GM18519 (cell line): ENCODE measurements around the gene ILF3.
"Not testable (repeated sequence)": the region's sequence is repeated elsewhere in the genome, so short reads cannot be mapped to it uniquely, and the experiment has no call there.

ENCODE experiments used
- ATAC-seq: cut with Tn5 transposase; IDR thresholded peaks from one replicate; pipeline ENCODE4 v1.9.1; 2021; ENCODE audit warnings: mild to moderate bottlenecking, moderate library complexity; ENCODE audit not compliant: unreplicated experiment, low FRiP score

Gene ILF3

GRCh38 chr19:10670876-10671804, 17.0 kb downstream of the ILF3 start:
- ATAC-seq, result no peak

DNA sequence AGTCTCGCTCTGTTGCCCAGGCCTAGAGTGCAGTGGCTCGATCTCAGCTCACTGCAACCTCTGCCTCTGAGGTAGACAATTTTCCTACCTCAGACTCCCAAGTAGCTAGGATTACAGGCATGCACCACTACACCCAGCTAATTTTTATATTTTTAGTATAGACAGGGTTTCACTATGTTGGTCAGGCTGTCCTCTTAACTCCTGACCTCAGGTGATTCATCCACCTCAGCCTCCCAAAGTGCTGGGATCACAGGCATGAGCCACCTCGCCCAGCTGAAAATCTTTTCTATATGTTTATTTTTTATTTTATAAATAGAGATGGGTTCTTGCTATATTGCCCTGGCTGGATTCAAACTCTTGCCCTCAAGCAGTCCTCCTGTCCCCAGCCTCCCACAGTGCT, 17.8 kb downstream of the ILF3 start:
- ATAC-seq, result not testable (repeated sequence)

DNA sequence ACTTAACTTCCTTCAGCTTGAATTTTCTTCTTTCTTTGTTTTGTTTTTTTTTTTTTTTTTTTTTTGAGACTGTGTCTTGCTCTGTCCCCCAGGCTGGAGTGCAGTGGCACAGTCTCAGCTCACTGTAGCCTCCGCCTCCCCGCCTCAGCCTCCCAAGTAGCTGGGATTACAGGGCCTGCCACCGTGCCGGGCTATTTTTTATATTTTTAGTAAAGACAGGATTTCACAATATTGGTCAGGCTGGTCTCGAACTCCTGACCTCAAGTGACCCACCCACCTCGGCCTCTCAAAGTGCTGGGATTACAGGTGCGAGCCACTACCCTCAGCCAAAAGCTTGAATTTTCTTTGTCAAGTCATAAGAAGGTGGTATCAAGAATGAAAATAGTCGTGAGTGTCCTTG, 21.1 kb downstream of the ILF3 start:
- not testable (repeated sequence) for ATAC-seq

GRCh38 chr19:10677751-10678150, 23.6 kb downstream of the ILF3 start:
- ATAC-seq, result no peak

DNA sequence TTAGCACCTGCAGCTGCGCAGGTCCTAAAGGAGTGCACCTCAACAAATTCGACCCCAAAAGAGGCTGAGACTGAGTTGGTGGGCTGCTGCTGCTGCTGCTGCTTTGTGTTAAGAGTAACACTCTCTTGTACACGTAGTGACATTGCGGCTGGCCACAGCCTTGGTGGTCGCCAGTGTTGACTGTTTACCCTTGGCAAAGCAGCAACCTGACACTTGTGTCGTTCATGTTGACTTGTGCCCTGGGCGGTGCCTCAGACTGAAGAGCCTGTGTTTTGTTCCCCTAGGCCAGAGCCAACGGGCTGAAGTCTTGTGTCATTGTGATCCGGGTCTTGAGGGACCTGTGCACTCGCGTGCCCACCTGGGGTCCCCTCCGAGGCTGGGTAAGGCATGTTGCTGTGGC, 24.7 kb downstream of the ILF3 start:
- no peak for ATAC-seq

- ATAC-seq, result no peak
Observed at GRCh38 chr19:10679743-10680142, 25.6 kb downstream of the ILF3 start.

DNA sequence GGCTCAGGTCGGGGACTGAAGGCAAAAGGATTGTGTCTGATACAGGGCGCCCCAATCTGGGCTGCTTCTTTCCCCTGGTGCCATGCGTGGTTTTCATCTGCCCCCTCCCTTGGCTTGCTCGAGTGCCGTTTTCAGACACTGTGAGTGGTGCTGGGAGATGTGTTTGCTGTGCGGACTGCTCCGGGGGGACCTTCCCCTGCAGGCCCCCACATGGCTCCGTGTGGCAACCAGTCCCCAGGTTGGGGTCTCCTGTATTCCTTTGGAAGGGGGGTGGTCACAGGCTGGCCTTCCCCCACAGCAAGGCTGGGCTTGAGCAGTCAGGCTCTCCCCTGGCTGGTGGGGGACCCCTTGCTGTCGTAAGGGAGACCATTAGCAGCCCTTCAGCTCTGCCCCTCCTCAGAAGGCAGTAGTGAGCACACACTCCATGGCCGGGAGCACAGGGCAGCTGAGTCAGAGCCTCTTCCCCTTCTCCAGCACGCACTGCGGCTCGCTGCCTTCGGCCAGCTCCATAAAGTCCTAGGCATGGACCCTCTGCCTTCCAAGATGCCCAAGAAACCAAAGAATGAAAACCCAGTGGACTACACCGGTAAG, 26.5 kb downstream of the ILF3 start:
- ATAC-seq, result no peak

DNA sequence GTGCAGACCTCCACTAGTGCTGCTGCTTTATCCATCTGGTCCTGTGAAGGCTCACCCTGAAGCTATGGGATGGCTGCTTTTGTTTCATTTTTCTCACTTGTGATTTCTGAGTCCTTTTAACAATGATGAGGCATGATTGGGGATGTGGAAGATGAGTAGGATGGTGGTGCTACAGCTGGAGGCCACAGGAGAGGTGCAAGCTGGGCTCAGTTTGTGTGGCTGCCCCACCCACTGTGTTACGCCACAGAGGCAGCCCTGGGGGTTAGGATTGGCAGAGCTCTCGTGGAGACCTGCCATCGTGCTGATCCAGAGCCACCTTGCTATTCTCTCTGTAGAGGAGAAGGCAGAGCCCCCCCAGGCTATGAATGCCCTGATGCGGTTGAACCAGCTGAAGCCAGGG, 27.5 kb downstream of the ILF3 start:
- no peak for ATAC-seq

DNA sequence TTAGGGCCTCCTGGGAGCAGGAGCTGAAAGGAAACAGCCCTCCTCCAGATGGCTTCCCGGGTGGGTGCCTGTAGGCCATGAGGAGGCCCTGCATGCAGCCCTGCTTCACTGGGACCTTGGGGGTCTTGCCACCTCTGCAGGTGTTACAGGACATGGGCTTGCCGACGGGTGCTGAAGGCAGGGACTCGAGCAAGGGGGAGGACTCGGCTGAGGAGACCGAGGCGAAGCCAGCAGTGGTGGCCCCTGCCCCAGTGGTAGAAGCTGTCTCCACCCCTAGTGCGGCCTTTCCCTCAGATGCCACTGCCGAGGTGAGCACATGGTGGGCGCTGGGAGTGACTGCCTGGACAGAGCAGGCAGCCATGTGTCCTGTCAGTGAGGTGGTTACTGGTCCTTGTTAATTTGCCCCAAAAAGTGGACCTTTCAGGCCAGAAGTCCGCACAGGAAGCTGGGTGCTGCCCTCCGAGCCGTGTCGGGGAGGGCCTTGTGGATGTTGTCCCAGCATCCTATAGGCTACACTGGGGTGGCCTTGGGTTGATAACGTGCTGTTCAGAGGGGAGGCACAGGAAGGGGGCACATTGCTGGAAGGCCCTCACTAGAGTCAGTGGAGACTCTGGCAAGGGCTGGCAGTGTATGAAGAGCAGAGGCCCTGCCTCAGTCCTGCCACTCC, 28.4 kb downstream of the ILF3 start:
- no peak for ATAC-seq

DNA sequence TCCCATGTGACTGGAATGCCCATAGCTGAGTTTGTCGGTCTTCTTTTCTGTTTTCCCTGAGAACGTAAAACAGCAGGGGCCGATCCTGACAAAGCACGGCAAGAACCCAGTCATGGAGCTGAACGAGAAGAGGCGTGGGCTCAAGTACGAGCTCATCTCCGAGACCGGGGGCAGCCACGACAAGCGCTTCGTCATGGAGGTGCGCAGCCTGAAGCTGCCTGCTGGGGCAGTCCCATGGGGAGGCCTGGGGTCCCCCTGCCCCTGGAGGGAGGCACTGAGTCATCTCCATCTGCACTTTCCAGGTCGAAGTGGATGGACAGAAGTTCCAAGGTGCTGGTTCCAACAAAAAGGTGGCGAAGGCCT, 28.9 kb downstream of the ILF3 start:
- ATAC-seq, result no peak

- ATAC-seq, result no peak
Observed at GRCh38 chr19:10683582-10683981, 29.4 kb downstream of the ILF3 start.

DNA sequence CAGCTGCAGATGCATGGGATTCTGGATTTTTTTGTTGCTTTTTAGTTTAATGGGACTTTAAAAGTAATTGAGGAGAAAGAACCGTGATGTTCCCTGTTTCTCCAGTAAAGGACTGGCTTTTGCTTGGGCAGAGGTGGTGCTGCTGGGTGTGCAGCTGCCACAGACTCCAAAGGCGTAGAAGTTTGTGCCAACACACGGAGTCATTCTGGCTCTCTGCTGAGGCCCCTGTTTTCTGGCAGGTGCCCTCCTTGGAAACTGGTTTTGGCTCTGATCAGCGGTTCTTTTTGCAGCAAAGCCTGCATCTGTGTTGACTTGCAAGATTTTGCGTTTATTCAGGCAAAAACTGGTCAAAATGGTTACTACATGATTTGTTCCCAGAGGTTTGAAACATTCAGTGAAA, 31.1 kb downstream of the ILF3 start:
- no peak for ATAC-seq

GRCh38 chr19:10686193-10686592, 32.0 kb downstream of the ILF3 start:
- no peak for ATAC-seq

DNA sequence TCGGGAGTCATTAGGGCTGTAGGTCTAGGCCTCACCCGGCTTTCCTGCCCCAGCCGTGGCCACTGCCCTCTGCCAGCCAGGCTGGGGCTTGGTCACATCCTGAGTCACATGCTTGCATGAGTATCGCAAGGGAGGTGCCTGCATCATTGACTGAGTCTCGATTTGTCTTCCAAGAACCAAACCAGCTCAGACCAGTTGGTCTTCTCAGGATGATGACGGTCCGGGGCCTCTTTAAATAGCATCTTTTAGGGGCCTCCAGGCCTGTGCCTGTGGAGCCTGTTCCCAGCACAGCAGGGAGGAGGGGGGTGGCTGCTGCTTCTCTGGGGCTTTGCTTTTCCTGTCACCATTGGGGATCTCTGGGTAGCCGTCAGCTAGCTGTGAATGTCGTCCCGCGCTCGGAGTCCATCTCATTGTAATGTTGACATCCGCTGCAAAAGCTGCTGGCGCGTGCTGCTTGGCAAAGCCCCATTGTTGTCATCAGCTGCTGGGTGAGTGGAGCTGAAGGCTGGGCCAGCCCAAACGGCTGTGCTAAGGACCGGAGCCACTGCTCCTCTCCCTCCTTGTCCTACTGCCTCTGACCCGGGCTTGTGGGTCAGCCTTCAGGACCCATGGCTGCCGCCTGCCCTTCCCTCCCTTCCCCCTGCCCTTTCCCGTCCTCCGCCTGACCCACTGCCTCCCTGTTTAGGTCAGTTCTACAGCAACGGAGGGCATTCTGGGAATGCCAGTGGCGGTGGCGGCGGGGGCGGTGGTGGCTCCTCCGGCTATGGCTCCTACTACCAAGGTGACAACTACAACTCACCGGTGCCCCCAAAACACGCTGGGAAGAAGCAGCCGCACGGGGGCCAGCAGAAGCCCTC, 32.7 kb downstream of the ILF3 start:
- no peak for ATAC-seq

- no peak for ATAC-seq
Observed at GRCh38 chr19:10687518-10688288, 33.6 kb downstream of the ILF3 start.

DNA sequence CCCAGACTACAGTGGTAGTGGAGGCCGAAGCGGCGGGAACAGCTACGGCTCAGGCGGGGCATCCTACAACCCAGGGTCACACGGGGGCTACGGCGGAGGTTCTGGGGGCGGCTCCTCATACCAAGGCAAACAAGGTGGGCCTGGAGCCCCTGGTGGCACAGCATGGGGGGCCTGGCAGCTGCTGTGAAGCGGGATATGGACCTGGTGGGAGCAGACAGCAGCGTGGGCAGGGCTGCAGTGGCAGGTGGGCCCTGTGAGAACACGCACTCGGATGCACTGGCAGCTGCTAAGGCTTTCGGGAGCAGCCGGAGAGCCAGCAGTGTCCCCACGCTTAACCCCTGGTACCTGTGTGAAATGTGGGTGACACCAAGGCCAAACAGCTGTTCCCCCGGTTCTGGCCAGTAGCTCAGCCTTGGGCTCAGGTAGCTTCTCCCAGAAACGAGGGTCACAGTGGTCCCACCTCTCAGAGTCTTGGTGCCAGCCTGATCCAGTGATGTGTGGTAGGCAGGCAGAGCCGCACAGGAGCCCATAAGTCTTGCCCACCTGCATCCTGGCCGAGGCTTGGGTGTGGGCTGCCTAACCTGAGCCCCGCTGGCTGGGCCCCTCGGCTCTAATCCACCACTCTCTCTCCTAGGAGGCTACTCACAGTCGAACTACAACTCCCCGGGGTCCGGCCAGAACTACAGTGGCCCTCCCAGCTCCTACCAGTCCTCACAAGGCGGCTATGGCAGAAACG, 34.6 kb downstream of the ILF3 start:
- ATAC-seq, result no peak

DNA sequence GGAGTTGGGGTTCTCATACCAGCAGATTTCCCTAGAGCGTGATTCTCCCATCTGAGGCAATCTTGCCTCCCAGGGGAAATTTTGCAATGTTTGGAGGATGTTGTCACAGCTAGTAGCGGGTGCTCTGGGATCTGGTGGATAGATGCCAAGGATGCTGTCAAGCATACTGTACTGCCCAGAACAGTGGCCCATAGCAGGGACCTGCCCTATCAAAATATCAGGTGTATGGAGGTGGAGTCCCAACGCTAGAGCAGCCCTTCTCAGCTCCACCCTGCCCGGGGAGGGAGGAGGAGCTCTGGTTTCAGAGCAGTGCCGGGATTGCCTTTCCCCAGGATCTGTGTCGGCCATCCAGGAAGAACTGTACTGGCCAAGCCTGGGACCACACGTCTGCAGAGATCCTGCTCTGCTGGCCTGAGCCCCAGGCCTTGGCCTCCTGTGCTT, 36.2 kb downstream of the ILF3 start:
- ATAC-seq, result no peak

- ATAC-seq, result no peak
Observed at GRCh38 chr19:10691178-10691881, 37.2 kb downstream of the ILF3 start.

DNA sequence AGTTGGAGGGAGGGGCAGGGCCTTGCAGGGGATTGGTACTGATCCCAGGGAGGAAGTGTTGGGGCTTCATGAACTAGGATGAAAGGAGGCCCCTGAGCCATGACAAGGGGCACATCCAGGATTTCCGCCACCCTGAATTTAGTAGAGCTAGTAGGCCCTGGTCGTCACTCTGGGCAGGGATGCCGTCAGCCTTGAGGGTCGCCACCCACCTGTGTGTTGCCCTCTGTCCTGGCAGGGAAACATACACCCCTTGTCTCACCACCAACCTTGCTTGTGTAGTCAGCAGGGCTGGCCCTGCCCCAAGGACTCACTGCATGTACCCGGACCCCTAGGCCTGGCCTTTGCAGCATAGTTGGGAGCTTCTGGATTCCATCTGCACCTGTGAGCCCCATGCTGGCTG, 37.7 kb downstream of the ILF3 start:
- ATAC-seq, result no peak
